NCI-H524 treated with DMSO at 0.1 percent for 48 hours (cell line): ENCODE results near the gene JPH3.
"Not testable (repeated sequence)": the region's sequence is repeated elsewhere in the genome, so short reads cannot be mapped to it uniquely, and the experiment has no call there.

ENCODE experiments used
- DNase-seq: peaks from one replicate; lab custom pipeline; 2025; lab: John Stamatoyannopoulos, UW

JPH3 gene

GRCh38 chr16:87654826-87655225 is 52.5 kb downstream of the JPH3 start:
- no peak for DNase-seq

- DNase-seq = no peak
These were observed 54.0 kb downstream of the JPH3 start for GRCh38 chr16:87656328-87656727.

- no peak for DNase-seq
These were observed 55.4 kb downstream of the JPH3 start for GRCh38 chr16:87657621-87658192.

GRCh38 chr16:87658564-87659225 is 56.4 kb downstream of the JPH3 start:
- DNase-seq = peak; percentile 64

GRCh38 chr16:87661561-87661960 is 59.3 kb downstream of the JPH3 start:
- DNase-seq = no peak

- DNase-seq = no peak
These were observed 60.2 kb downstream of the JPH3 start for GRCh38 chr16:87662254-87663204.

GRCh38 chr16:87664792-87665191 is 62.5 kb downstream of the JPH3 start:
- DNase-seq = no peak

GRCh38 chr16:87665193-87665592 is 62.9 kb downstream of the JPH3 start:
- DNase-seq = no peak

- no peak for DNase-seq
These were observed 64.6 kb downstream of the JPH3 start for GRCh38 chr16:87666919-87667318.

GRCh38 chr16:87667443-87667842 is 65.1 kb downstream of the JPH3 start:
- no peak for DNase-seq

GRCh38 chr16:87667946-87668345 is 65.6 kb downstream of the JPH3 start:
- no peak for DNase-seq

- no peak for DNase-seq
These were observed 67.4 kb downstream of the JPH3 start for GRCh38 chr16:87669672-87670071.

GRCh38 chr16:87671221-87671620 is 68.9 kb downstream of the JPH3 start:
- no peak for DNase-seq

- DNase-seq = no peak
These were observed 69.5 kb downstream of the JPH3 start for GRCh38 chr16:87671715-87672270.

GRCh38 chr16:87674419-87674818 is 72.1 kb downstream of the JPH3 start:
- DNase-seq = no peak

GRCh38 chr16:87675111-87675719 is 72.9 kb downstream of the JPH3 start:
- no peak for DNase-seq

GRCh38 chr16:87677830-87678229 is 75.5 kb downstream of the JPH3 start:
- DNase-seq = no peak

GRCh38 chr16:87678618-87679017 is 76.3 kb downstream of the JPH3 start:
- DNase-seq = no peak

- DNase-seq = no peak
These were observed 77.4 kb downstream of the JPH3 start for GRCh38 chr16:87679593-87680271.

GRCh38 chr16:87680272-87680644 is 78.0 kb downstream of the JPH3 start:
- DNase-seq = no peak

GRCh38 chr16:87681051-87681602 is 78.8 kb downstream of the JPH3 start:
- DNase-seq = not testable (repeated sequence)
